ENCODE results near the gene ACP7.
"Not testable (repeated sequence)": the region's sequence is repeated elsewhere in the genome, so short reads cannot be mapped to it uniquely, and the experiment has no call there.

Gene ACP7

DNA sequence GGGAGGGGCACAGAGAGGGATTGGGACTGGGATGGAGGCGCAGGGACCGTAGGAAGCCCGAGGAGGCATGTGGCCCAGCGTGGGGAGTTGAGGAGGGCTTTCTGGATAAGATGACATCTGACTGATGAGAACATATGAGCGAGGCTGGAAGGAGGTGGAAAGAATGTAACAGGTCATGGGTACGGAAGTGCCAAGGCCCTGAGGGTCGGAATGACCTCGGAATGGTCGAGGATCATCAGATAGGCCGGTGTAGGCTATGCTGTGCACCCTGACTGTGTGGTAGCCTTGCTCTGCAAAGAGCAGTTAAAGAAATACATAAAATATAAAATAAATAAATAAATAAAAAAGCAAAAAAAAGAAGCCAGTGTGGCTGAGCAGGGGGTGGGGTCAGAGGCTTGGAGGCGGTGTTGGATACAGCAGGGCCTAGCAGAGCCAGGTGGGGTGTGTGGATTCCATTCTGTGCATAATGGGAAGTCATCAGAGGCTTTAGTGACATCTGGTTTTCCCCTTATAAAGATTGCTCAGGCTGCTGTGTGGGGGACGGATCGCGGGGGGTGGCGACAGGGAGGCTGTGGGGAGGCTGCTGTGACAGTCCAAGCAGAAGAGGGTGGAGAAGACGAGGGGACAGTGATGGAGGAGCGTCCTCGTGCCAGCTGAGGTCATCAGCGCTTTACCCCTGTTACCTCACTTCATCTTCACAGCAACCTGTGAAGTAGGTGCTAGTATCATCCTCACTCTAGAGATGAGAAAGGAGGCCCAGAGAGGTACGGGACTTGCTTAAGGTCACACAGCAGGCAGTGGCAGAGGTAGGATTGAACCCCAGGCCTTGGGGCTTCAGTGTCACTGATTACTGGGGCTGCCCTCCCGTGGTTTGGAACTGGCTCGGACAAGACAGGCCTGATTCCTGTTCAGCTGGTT lies 46.4 kb downstream of the ACP7 start:
- DNase-seq (ENCODE audit: low spot score) = no peak

- no peak for DNase-seq (ENCODE audit: low spot score)
These were observed 47.1 kb downstream of the ACP7 start for GRCh38 chr19:39131255-39131755.

DNA sequence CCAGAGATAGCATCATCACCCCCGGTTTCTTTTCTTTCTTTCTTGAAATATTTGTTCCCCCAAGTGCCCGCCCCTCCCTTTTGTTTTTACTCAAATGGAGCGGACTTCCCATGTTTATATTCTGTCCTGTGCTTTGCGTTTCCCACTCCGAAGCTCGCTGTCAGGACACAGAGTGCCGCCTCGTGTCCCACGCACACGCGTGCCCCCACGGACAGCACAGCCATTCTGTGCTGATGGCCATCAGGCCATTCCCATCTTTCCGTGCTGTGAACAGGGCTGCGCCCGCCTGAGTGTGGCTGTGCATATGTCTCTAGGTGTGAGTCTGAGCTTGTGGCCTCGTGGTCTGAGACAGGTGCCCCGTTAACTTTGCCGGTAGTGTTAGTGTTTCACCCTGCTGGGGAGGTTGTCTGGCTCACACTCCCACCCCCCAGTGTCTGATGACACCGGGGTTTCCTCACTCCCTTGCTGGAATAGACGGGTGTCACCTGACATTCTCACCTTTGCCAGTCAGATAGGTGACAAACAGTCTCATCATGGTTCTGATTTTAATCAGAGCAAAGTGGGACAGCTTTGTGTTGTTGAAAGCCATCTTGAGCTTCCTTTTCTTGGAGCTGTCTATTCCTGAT lies 48.3 kb downstream of the ACP7 start:
- DNase-seq (ENCODE audit: low spot score) = no peak

GRCh38 chr19:39133431-39134270 lies 49.5 kb downstream of the ACP7 start:
- no peak for DNase-seq (ENCODE audit: low spot score)

- DNase-seq (ENCODE audit: low spot score) = no peak
These were observed 51.5 kb downstream of the ACP7 start for GRCh38 chr19:39135701-39136100.

DNA sequence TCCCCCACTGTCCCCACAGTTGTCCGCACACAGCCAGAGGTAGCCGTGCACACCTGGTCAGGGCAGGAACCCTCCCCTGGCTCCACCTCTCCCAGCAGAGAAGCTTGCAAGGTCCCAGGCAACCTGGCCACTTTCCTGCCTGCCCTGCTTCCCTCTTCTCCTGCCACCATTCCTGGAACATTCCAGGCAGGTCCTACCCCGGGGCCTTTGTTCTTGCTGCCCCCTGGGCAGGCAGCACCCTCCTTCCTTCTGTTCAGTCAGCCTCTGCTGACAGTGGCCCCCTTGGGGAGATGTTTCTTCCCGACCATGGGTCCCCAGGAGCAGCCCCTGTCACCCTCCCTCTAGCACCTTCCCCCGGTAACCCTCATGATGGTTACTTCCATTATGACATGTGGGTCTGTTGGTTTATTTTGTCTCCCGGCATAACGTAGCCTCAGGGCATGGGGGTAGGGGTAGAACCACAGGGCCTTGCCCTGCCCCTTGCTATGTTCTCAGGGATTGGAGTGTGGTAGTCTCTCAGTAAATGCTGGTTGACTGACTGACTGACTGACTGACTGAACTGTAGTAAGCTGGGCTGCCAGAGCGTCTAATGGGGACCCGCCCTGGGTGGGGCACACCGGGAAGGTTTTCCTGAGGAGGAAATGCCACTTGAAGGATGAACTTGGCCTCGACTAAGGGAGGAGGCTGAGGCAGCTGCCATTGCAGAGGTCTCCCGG lies 52.2 kb downstream of the ACP7 start:
- DNase-seq (ENCODE audit: low spot score) = no peak

DNA sequence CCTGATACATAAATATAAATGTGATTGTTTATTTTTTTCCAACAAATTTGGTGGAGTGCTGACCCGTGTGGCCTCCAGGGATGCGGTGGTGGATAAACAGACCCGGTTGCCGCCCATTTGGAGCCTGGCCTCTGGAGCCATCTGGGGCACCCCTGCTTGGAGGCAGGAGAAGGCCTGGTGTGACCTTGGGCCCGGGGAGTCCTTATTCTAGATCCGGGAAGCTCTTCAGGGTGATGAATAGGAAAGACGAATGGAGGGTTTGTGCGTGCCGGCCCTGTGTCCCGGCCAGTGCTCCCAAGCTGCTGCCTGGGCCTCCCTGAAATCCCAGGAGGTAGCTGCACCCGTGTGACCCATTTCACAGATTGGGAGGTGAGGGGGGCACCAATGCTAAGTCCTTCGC lies 53.0 kb downstream of the ACP7 start:
- DNase-seq (ENCODE audit: low spot score) = no peak

DNA sequence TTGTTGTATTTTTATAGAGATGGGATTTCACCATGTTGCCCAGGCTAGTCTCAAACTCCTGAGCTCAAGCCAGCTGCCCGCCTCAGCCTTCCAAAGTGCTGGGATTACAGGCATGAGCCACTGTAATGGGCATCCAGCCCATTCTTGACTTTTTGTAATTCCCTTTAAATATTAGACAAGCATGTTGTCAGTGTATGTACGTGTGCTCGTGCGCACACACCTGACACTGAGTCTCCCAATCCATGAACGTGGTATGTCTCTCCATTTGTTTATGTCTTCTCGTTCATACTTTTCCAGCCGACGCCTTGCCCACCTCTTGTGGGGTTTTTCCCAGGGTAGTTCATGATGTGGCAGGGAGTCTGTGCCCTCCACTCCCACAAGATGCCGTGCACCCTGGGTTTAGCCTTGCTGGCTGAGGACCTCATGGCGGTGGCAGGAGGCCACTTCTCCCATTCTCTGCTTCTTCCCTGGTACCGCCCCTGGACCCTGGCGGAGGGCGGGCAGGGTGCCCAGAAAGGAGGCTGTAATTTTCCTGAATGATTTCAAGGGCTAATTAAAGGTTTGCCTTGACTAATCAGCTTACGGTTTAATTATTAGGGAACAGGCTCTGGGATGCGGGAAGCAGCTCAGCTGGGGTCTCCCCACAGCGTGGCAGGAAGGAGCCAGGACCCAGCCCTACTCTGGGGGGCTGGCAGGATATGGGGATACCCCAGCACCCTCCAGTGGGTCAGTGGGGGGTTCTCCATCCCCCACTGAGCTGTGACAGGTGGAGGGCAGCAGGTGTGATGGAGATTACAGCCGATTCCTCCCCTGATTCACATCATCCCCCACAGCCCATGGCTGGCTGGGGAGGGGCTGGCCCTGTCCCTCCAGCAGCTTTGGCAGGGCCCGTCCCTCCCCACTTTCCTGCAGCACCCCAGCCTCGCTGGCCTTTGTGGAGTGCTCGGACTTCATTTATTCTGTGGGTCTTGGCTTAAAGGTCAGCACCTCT lies 54.3 kb downstream of the ACP7 start:
- peak; percentile 17 for DNase-seq (ENCODE audit: low spot score)

DNA sequence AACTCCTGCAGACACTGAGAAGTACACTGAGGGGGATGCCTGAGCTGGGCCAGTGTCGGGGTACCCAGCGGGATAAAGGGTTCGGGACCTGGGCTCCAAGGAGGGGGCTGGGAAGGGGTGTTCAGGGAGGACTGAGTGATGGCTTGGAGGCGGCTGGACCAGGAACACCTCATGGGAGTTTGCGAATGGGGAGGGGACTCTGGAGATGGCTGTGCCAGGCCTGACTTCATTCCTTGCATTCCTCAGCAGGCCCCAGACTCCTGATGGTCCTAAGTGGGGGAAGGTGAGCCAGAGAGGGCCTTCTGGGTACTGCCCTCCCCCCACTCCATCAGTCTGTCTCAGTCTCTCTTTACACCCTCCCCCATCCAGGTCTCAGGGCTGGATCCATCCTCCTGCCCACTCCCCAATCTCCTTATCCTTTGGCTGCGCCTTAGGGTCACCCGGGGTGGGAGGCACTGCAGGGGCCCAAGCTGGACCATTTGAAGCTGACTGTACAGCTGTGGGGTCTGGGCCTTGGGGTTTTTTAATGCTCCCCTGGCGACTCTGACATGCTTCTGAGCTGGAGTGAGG lies 55.2 kb downstream of the ACP7 start:
- DNase-seq (ENCODE audit: low spot score) = no peak

DNA sequence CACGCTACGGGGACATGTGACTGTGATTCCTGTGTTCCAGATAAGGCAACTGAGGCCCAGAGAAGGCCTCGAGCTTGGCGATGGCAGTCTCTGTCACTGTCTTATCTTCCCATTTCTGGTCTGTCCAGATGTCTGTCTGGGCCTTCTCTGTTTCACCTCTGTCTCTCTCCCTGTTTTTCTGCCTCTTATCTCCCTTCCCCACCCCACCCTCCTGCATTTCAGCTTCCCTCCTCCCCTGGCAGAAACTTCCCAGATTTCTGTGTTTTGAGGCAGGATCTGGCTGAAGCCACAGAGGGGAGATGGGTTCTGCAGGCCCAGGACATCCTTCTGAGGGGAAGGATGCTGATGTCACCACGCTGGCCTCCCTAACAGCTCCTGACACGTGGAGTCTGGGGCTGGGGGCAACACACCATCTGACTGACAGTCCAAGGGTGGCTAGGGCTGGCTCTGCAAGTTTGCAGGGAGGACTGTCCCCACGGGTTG lies 55.8 kb downstream of the ACP7 start:
- no peak for DNase-seq (ENCODE audit: low spot score)

DNA sequence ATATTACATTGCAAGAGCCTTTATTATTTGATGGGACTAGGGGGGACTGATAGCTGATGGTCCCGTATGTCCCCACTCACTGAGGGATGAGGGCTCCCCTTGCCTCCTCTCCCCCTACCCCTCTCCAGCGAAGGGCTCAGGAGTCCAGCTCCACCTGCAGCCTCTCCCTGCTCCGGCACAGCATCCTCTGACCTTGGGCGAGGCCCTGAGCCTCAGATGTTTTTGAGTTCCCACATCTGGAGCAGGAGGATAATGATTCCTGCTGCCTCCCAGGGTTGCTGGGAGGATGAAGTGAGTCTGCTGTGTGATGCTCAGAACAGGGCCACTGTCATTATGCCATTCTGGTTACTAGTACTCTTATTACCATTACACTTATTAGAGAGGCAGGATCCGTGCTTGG lies 56.4 kb downstream of the ACP7 start:
- DNase-seq (ENCODE audit: low spot score) = no peak

DNA sequence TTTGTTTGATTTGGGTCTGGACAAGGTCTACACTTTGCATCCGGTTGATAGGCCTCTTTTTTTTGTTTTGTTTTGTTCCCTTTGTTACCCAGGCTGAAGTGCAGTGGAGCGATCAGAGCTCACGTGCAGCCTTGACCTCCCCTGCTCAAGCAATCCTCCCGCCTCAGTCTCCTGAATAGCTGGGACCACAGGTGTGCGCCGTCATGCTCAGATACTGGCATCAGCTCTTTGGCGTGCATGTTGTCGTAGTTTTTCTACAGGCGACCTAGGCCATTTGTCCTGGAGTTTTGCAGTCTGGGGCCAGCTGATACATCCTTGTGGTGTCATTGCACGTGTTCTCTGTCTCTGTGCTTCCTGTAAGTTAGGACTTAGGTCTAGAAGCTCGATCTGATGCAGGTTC lies 57.8 kb downstream of the ACP7 start:
- no peak for DNase-seq (ENCODE audit: low spot score)

DNA sequence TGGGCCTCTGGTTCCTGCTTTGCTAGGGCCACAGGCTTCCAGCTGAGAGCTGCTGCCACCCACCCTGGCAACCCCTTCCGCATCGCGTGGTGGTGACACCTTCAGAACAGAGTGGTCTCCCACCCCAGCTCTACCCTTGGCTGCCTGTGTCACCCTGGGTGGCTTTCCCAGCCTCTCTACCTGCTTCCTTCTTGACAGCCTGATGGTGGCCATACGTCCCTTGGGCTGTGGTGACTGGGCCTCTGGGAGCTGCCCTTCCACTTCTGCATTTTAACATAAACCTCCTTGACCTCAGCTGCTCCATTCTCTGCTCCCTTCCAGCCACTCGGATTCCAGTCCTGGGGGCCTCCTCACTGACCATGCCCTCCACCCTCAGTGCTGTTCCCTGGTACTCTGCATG lies 58.5 kb downstream of the ACP7 start:
- DNase-seq (ENCODE audit: low spot score) = no peak

DNA sequence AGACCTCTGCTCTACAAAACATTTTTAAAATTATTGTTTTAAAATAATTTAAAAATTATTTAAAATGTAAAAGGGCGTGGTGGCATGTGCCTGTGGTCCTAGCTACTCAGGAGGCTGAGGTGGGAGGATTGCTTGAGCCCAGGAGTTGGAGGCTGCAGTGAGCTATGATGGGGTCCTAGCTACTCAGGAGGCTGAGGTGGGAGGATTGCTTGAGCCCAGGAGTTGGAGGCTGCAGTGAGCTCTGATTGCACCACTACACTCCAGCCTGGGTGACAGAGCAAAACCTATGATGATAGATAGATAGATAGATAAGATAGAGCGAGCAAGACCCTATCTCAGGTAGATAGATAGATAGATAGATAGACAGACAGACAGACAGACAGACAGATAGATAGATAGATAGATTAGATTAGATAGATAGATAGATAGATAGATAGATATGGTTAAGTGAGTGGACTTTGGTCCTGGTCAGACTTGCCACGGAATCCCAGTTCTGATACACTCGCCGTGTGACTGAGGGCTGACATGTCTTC lies 59.7 kb downstream of the ACP7 start:
- DNase-seq (ENCODE audit: low spot score) = not testable (repeated sequence)

GRCh38 chr19:39144290-39145071 lies 60.3 kb downstream of the ACP7 start:
- DNase-seq (ENCODE audit: low spot score) = peak; percentile 55

DNA sequence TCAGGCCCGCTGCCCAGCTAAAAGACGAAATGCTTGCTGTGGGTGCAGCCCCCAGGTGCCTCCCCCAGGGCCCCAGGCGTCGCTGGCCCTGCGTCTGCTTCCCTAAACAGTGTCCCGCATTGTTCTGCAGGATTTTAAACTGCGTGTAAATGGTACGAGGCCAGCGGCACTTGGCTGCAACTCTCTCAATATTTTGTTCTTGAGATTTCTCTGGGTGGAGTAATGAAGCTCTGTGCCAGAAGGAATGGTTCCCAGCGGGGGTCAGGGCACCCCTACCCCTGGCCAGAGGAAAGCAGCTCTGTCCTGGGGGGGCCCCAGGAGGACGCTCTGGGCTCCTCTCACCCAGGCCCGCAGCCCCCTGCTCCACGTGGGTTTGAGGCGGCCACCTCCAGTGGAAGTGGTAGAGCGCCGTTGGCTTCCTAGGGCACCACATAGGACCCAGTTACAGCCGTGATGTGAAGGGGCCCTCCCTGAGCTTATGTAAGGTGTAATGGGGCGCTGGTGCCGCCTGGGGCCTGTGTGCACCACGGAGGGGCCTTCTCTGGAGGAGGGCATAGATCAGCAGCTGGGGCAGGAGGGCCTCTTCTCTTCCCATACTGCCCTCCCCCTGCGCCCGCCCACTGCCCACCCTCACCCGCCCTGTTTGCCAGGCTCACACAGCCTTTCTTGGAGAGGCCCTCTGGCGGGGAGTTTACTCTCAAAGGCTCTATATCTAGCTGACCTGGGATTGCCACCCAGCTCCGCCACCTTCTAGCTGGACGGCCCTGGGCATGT lies 61.2 kb downstream of the ACP7 start:
- DNase-seq (ENCODE audit: low spot score) = peak; percentile 81

GRCh38 chr19:39146091-39146490 lies 61.9 kb downstream of the ACP7 start:
- no peak for DNase-seq (ENCODE audit: low spot score)

Measured in pons (tissue), 1 donor.